Measurements from ENCODE around the gene NIP7. TPM values are rescaled to one million over a fixed set of nuclear protein-coding genes. Genes with fewer than 3 reads are reported as not detected.

NIP7 gene
- polyA plus RNA-seq, 1 donor (not counting 4 experiments of a cell fraction or from before 2014, with no cell fraction given): 31.3 TPM

- FAIRE-seq (no peak), DNase-seq (ENCODE audit: low read depth, low spot score) (no peak)
- dilution Hi-C loops (cut with MboI; ENCODE audit: extremely low pct_ligation_motif_present, low sequenced_read_pairs): no loop called here
- Histone ChIP-seq H3K9me1 (ENCODE audit: control insufficient read depth, extremely low read depth, insufficient read depth, low read length) (peaks cover 3% of the 10 kb centered on the region), H3K4me3 (ENCODE audit: control insufficient read depth in 2 of 3, extremely low read depth in 1 of 3, insufficient read depth in 2 of 3, low read depth in 1 of 3, low read length in 3 of 3) (no peak overlapping the region), H3K4me1 (ENCODE audit: control insufficient read depth, extremely low read depth, insufficient read depth, low read length) (peaks cover 10% of the 10 kb centered on the region), H4K20me1 (ENCODE audit: control insufficient read depth, extremely low read depth, insufficient read depth, low read length) (peaks cover 3% of the 10 kb centered on the region), H3K79me2 (ENCODE audit: control insufficient read depth, insufficient read depth, low read length) (peaks cover 16% of the 10 kb centered on the region), H3K4me2 (ENCODE audit: control insufficient read depth, extremely low read depth, insufficient read depth, low read depth, low read length) (no peak overlapping the region), H3K36me3 (ENCODE audit: control insufficient read depth in 2 of 2, extremely low read depth in 1 of 2, insufficient read depth in 2 of 2, low read length in 2 of 2) (no peaks in the 10 kb centered on the region), H3K27ac (ENCODE audit: control insufficient read depth, insufficient read depth, low read length) (no peak overlapping the region), H3K9ac (ENCODE audit: control insufficient read depth, extremely low read depth, insufficient read depth, low read length) (no peak overlapping the region), H3K27me3 (ENCODE audit: control insufficient read depth, extremely low read depth, insufficient read depth, low read length) (no peaks in the 10 kb centered on the region), H2AFZ (ENCODE audit: control insufficient read depth, low read length) (no peak overlapping the region), H3K9me3 (ENCODE audit: control insufficient read depth, low read depth, low read length) (no peaks in the 10 kb centered on the region)
- TF ChIP-seq CTCF (optimal IDR thresholded peaks at IDR 0.05 in 1 of 3, IDR thresholded peaks at IDR 0.05 in 1 of 3, conservative IDR thresholded peaks at IDR 0.05 in 1 of 3; ENCODE audit: extremely low read depth in 1 of 3, insufficient read depth in 2 of 3, low read length in 3 of 3): no peak
- no peak for TF ChIP-seq EZH2 (IDR thresholded peaks at IDR 0.05; ENCODE audit: low read length)
These were observed 31.7 kb upstream of the NIP7 start for GRCh38 chr16:69307856-69308255.

GRCh38 chr16:69309316-69309715 is 30.3 kb upstream of the NIP7 start:
- no peak for FAIRE-seq
- Histone ChIP-seq H3K9ac (ENCODE audit: control insufficient read depth, extremely low read depth, insufficient read depth, low read length) (no peak overlapping the region), H4K20me1 (ENCODE audit: control insufficient read depth, extremely low read depth, insufficient read depth, low read length) (peaks cover 3% of the 10 kb centered on the region), H3K9me3 (ENCODE audit: control insufficient read depth, low read depth, low read length) (no peaks in the 10 kb centered on the region), H3K9me1 (ENCODE audit: control insufficient read depth, extremely low read depth, insufficient read depth, low read length) (peaks cover 3% of the 10 kb centered on the region), H3K4me1 (ENCODE audit: control insufficient read depth, extremely low read depth, insufficient read depth, low read length) (peaks cover 10% of the 10 kb centered on the region), H3K79me2 (ENCODE audit: control insufficient read depth, insufficient read depth, low read length) (peaks cover 31% of the 10 kb centered on the region), H3K4me3 (ENCODE audit: control insufficient read depth in 2 of 3, extremely low read depth in 1 of 3, insufficient read depth in 2 of 3, low read depth in 1 of 3, low read length in 3 of 3) (no peak overlapping the region), H3K36me3 (ENCODE audit: control insufficient read depth in 2 of 2, extremely low read depth in 1 of 2, insufficient read depth in 2 of 2, low read length in 2 of 2) (peaks cover 0 to 3% of the 10 kb centered on the region in 2 experiments), H3K4me2 (ENCODE audit: control insufficient read depth, extremely low read depth, insufficient read depth, low read depth, low read length) (no peak overlapping the region), H3K27ac (ENCODE audit: control insufficient read depth, insufficient read depth, low read length) (no peak overlapping the region), H3K27me3 (ENCODE audit: control insufficient read depth, extremely low read depth, insufficient read depth, low read length) (no peaks in the 10 kb centered on the region), H2AFZ (ENCODE audit: control insufficient read depth, low read length) (no peak overlapping the region)
- dilution Hi-C loops (cut with MboI; ENCODE audit: extremely low pct_ligation_motif_present, low sequenced_read_pairs): no loop called here
- DNase-seq (ENCODE audit: low read depth, low spot score): no peak
- TF ChIP-seq EZH2 (IDR thresholded peaks at IDR 0.05; ENCODE audit: low read length) (no peak), CTCF (optimal IDR thresholded peaks at IDR 0.05 in 1 of 3, IDR thresholded peaks at IDR 0.05 in 1 of 3, conservative IDR thresholded peaks at IDR 0.05 in 1 of 3; ENCODE audit: extremely low read depth in 1 of 3, insufficient read depth in 2 of 3, low read length in 3 of 3) (no peak)
